MV-4-11 (cell line): ENCODE measurements around the gene NTN5.

ENCODE experiments used
- DNase-seq: peaks from one replicate; lab custom pipeline; 2025; lab: John Stamatoyannopoulos, UW

The NTN5 gene

DNA sequence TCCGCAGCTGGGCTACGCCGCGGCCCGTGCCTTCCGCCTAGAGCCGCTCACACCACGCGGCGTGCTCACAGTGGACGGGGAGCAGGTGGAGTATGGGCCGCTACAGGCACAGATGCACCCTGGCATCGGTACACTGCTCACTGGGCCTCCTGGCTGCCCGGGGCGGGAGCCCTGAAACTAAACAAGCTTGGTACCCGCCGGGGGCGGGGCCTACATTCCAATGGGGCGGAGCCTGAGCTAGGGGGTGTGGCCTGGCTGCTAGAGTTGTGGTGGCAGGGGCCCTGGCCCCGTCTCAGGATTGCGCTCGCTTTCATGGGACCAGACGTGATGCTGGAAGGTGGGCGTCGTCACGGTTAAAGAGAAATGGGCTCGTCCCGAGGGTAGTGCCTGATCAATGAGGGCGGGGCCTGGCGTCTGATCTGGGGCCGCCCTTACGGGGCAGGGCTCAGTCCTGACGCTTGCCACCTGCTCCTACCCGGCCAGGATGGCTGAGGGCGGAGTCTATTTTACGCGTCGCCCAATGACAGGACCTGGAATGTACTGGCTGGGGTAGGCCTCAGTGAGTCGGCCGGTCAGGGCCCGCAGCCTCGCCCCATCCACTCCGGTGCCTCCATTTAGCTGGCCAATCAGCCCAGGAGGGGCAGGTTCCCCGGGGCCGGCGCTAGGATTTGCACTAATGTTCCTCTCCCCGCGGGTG, 43.1 kb downstream of the NTN5 start:
- DNase-seq, result no peak

GRCh38 chr19:48629297-48629598, 43.6 kb downstream of the NTN5 start:
- DNase-seq, result no peak

- no peak for DNase-seq
Measured at GRCh38 chr19:48628486-48629296, 44.1 kb downstream of the NTN5 start.

DNA sequence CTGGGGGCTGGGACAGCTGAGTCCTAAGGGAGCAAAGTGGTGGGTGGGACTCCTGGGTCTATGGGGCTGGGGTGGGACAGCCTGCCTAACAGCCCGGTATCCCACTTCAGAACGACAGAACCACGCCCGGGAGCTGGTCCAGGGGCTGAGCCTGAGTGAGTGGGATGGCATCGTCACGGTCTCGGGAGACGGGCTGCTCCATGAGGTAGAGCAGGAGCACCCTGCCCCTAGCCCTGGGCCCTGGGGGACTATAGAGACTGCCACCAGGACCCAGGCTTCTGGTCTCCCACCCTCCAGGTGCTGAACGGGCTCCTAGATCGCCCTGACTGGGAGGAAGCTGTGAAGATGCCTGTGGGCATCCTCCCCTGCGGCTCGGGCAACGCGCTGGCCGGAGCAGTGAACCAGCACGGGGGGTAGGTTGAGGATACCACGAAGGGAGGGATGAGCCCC, 44.9 kb downstream of the NTN5 start:
- no peak for DNase-seq

DNA sequence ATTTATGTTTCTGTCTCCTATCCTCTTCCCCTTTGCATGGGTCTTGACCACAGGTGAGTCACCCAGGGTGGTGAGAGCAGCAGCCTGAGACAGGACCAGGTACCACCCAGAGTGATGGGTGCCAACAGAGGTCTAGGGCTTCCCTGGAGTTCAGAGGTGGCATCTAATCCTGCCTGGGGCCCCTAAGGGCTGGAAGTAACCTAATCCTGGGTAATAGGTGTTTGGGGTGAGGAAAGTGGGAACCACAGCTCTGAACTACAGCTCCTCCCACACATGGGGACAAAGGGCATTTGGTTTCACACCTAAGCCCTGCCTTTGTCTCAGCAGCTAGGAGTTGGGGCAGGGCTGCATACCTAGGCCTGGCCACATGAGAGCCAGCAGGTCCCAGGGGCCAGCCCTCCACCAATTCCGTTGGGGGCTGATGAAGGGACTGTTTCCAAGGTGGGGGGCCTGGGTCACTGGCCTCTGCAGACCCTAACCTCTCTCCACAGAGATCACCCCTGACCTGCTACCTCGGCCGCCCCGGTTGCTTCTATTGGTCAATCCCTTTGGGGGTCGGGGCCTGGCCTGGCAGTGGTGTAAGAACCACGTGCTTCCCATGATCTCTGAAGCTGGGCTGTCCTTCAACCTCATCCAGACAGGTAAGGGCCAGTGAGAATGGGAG, 45.5 kb downstream of the NTN5 start:
- DNase-seq, result no peak

DNA sequence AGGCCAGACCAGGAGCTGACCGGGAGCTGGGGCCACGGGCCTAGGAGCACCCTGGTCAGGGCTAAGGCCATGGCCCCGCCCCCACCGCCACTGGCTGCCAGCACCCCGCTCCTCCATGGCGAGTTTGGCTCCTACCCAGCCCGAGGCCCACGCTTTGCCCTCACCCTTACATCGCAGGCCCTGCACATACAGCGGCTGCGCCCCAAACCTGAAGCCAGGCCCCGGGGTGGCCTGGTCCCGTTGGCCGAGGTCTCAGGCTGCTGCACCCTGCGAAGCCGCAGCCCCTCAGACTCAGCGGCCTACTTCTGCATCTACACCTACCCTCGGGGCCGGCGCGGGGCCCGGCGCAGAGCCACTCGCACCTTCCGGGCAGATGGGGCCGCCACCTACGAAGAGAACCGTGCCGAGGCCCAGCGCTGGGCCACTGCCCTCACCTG, 46.9 kb downstream of the NTN5 start:
- DNase-seq, result no peak

GRCh38 chr19:48624791-48625723, 47.8 kb downstream of the NTN5 start:
- no peak for DNase-seq

DNA sequence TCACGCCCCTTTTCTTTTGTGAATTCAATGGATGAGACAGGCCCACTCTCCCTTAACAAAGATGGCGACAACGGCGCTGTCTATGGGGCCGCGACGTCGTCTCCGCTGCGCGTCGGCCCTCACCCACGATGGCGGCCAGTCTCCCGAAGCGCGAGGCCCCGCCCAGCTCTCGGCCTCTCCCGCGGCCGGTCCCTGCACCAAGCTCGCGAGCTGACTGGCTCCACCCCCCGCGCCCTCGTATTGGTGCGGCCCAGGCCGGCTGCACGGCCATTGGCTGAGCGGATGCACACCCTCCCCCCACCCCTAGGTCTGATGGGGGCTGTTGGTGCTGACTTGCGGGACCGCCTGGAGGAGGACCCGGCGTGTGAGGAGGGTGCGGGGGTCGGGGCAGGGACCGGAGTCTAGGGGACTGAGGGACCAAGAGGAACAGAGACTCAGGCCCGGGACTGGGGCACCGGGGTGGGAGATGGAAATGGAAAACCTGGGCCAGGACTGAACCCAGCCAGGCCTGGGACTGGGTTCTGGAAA, 48.7 kb downstream of the NTN5 start:
- DNase-seq, result peak; percentile 98

GRCh38 chr19:48623556-48624066, 49.2 kb downstream of the NTN5 start:
- no peak for DNase-seq

DNA sequence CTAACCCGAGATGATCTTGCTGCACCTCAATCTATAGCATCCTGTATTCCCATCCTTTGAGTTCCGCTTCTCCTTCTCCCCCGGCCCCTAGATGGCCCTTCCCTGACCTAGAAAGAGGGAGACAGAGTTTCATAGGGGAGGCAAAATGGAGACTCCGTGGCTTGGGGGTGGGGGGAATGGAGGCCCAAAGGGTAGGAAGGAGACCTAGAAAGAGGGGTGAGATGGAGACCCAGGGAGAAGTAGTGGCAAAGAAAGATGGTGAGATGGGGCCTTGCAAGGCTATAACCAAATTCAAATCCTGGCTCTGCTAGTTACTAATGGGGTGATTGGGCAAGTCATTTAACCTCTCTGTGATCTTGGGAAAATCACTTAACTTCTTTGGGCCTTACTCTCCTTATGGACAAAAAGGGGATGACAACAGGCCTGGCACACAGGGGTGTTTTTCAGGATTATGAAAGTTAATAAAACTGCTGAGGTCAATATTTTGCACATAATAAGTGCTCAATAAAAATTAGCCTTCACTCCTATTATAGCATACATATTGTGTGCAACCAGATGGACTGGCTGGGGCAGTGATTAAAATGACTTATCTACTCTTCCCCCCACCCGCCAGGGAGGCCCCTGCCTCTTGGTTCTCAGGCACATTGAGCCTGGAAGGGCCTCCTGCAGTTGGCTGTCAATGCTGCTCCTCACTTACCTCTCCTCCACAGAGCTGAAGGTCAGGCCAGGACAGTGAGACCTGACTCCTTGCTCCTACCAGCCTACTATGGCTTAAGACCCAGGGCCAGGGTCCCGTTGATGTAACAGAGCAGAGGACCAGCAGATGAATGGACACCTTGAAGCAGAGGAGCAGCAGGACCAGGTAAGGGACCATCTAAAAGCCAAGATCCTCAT, 52.9 kb downstream of the NTN5 start:
- no peak for DNase-seq

GRCh38 chr19:48618916-48619691, 53.7 kb downstream of the NTN5 start, which contains the start of the genes RPL18 and SPHK2:
Gene RPL18 (minus strand): TSS chr19:48619178. CDS start chr19:48619143, 35 bp downstream.
Gene SPHK2 (plus strand): TSS chr19:48619506. CDS start chr19:48620515, 1,009 bp downstream.
- peak; percentile 100 for DNase-seq

DNA sequence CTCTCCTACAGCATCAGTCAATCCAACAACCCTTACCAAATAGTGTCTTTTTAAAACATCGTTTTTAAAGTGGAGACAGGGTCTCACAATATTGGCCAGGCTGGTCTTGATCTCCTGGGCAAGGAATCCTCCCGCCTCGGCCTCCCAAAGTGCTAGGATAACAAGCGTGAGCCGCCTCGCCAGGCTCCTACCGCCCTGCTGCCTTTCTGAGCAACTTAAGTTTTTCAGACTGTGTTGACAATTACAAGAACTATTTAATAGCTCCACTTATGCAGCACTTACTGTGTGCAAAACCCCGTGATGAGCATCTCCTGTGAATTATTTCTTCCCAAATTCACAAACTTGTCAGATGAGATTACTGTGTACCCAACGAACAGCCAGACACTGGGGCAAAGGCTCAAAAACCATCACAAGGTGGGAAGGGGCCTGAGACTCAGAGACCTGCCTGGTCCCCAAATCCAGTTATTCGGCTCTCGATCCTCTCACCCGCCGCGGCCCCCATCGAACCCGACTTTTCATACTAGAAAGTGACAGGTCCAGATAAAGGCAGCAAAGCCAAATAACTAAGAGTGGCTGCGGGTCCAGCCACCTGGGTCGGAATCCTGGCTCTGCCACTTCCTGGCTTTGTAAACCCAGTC, 54.4 kb downstream of the NTN5 start:
- no peak for DNase-seq

DNA sequence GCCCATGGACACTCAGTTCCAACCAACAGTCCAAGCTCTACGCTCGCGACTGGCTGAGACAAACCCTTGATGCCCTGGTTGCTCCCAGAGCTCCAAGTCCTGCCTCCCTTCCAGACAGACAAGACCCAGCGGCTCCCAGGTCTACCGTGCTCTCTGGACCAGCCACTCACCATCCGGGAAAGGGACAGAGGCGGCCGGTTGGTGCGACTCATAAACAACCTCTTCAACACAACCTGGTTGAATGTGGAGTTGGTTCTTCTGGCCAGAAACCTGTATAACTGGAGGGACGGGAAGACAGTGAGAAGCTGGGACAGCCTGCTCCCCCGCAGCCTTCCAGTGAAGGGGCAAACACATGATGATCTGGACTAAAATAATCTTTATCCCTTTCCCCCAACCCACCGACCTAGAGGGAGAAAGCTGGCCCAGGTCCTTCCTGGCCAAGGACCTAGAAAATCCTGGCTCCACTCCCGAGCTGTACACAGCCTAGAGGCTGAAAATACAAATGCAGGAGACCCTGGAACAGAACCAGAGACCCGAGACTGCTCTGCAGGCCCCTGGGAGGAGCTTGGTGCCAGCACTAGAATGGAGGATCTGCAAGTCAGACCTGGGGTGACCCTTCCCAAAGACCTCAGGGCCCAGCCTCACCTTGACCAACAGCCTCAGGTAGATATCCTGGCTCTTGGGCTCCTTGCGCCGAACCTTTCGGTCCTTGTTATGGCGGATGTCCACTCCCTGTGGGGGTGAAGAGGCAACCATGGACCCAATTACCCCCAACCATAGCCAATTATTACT, 55.5 kb downstream of the NTN5 start:
- DNase-seq, result no peak

DNA sequence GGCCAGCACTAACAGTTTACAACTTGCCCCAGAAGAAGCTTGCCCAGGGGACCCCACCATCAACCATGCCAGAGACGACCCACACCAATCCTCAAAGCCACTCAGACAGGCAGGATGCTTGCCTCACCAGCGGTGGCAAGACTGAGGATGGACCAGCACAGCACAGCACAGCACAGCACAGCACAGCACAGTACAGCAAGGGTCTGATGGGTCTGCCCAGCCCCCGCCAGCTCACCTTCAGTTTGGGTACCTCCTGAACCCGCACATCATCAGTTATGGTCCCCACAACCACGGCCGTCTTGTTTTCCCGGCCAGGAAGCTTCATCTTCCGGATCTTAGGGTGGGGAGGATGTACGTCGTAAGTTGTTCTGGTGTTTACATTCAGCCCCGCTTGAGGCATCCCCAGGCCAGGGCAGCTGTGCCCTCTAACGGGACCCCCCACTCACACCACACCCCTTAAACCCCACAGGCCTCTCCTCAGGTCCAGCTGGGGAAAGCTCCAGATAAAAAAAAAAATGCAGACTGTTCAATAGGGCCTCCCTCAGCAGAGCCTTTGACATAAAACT, 56.2 kb downstream of the NTN5 start:
- no peak for DNase-seq

DNA sequence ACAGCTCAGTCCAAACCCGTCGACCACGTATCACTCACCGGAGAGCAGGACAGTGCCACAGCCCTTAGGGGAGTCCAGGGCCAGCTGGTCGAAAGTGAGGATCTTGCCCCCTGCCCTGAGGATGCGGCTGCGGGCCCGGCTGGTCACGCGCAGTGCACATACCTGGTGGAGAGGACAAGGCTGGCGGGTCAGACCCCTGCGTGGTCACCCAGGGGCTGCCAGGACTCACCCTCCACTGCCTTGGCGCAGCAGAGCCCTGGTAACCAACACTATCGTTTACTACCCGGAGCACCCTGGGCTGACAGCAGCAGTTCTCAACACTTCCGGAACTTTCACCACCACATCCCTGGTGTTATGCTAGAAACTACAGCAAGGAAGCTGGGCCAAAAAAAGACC, 56.8 kb downstream of the NTN5 start:
- DNase-seq, result no peak

GRCh38 chr19:48615231-48616040, 57.4 kb downstream of the NTN5 start:
- no peak for DNase-seq
